Keratinocyte (primary cell): Measurements from ENCODE around the gene FBP1. TPM values are rescaled to one million over a fixed set of nuclear protein-coding genes. Genes with fewer than 3 reads are reported as not detected.

ENCODE experiments used
- DNase-seq: peaks from one replicate; pipeline ENCODE4 v3.0.0-alpha.2; 2011; ENCODE audit warnings: low read depth, missing footprints, low spot score
- FAIRE-seq: peaks from 2 replicates; lab custom pipeline; 2011; peaks lifted over from hg19 to GRCh38; lab: Jason Lieb, UNC
- H2AFZ ChIP-seq: 2 replicates; pipeline ENCODE4 v1.6.0; 2012; ENCODE audit warnings: low read length, control low read depth, inconsistent platforms; ENCODE audit not compliant: control insufficient read depth
- H3K27ac ChIP-seq: 2 replicates; pipeline ENCODE4 v1.5.1; 2011; ENCODE audit warnings: low read length; ENCODE audit not compliant: control insufficient read depth, insufficient read depth
- H3K27me3 ChIP-seq: 3 replicates; pipeline ENCODE4 v1.6.0; 2011; ENCODE audit warnings: low read length; ENCODE audit not compliant: control insufficient read depth, insufficient read depth; ENCODE audit errors: extremely low read depth
- H3K36me3 ChIP-seq, 2 experiments: 2 replicates in 1 of 2; 3 replicates in 1 of 2; pipeline ENCODE4 v1.5.1; 2011; ENCODE audit warnings: low read length in 2 of 2, mild to moderate bottlenecking in 1 of 2; ENCODE audit not compliant: control insufficient read depth in 2 of 2, insufficient read depth in 2 of 2; ENCODE audit errors: extremely low read depth in 1 of 2
- H3K4me1 ChIP-seq: 3 replicates; pipeline ENCODE4 v1.5.1; 2011; ENCODE audit warnings: low read length; ENCODE audit not compliant: control insufficient read depth, insufficient read depth; ENCODE audit errors: extremely low read depth
- H3K4me2 ChIP-seq: 3 replicates; pipeline ENCODE4 v1.6.0; 2011; ENCODE audit warnings: low read depth, low read length; ENCODE audit not compliant: control insufficient read depth, insufficient read depth; ENCODE audit errors: extremely low read depth
- H3K4me3 ChIP-seq, 3 experiments: fragments of 200-600 bp in 1 of 3; sonication (generic) in 1 of 3; 2 replicates in 2 of 3; 3 replicates in 1 of 3; pipeline ENCODE4 v1.5.1; 2011 to 2016; ENCODE audit warnings: low read length in 3 of 3, mild to moderate bottlenecking in 3 of 3, control low read depth in 2 of 3, inconsistent platforms in 1 of 3, low read depth in 1 of 3, mixed read lengths in 1 of 3, mixed run types in 1 of 3, moderate library complexity in 1 of 3; ENCODE audit not compliant: control insufficient read depth in 2 of 3, insufficient read depth in 2 of 3; ENCODE audit errors: extremely low read depth in 1 of 3
- H3K79me2 ChIP-seq: 2 replicates; pipeline ENCODE4 v1.6.0; 2012; ENCODE audit warnings: low read length; ENCODE audit not compliant: control insufficient read depth, insufficient read depth
- H3K9ac ChIP-seq: 3 replicates; pipeline ENCODE4 v1.6.0; 2011; ENCODE audit warnings: low read length; ENCODE audit not compliant: control insufficient read depth, insufficient read depth; ENCODE audit errors: extremely low read depth
- H3K9me1 ChIP-seq: 3 replicates; pipeline ENCODE4 v1.6.0; 2011; ENCODE audit warnings: low read length; ENCODE audit not compliant: control insufficient read depth, insufficient read depth; ENCODE audit errors: extremely low read depth
- H3K9me3 ChIP-seq: 2 replicates; pipeline ENCODE4 v1.5.1; 2012; ENCODE audit warnings: low read depth, low read length; ENCODE audit not compliant: control insufficient read depth
- H4K20me1 ChIP-seq: 3 replicates; pipeline ENCODE4 v1.6.0; 2011; ENCODE audit warnings: low read length; ENCODE audit not compliant: control insufficient read depth, insufficient read depth; ENCODE audit errors: extremely low read depth
- CTCF ChIP-seq, 3 experiments: IDR thresholded peaks in 1 of 3; conservative IDR thresholded peaks in 1 of 3; optimal IDR thresholded peaks in 1 of 3; 2 replicates in 2 of 3; 3 replicates in 1 of 3; pipeline versions ENCODE3 to v1.5.1; 2011; ENCODE audit warnings: low read length in 3 of 3, mild to moderate bottlenecking in 3 of 3, moderate library complexity in 2 of 3, control low read depth in 1 of 3, inconsistent platforms in 1 of 3; ENCODE audit not compliant: insufficient read depth in 2 of 3; ENCODE audit errors: extremely low read depth in 1 of 3
- EZH2 ChIP-seq: IDR thresholded peaks from one replicate; pipeline ENCODE4 v1.6.1; 2012; ENCODE audit warnings: inconsistent platforms, mild to moderate bottlenecking, low read length, moderate library complexity
- dilution Hi-C: fragments of 300-500 bp; cut with MboI; formaldehyde crosslinking; loops from one replicate; pipeline ENCODE4 v1.7.0; 2020; ENCODE audit warnings: low sequenced_read_pairs; ENCODE audit not compliant: extremely low pct_ligation_motif_present
- polyA plus RNA-seq, 5 experiments: library from polyadenylated mRNA; depleted of rRNA in 3 of 5; stranded (reverse) in 3 of 5; stranded (forward) in 1 of 5; unstranded in 1 of 5; fragments of >200 nt; gene quantifications; 1 replicate in 1 of 5; 2 replicates in 3 of 5; 3 replicates in 1 of 5; pipeline versions ENCODE4 v1.2.1 to v1.2.3, GENCODE V29; 2011 to 2012; ENCODE audit warnings: missing spikeins in 2 of 5, low read depth in 1 of 5, low replicate concordance in 1 of 5

Gene FBP1
- polyA plus RNA-seq, 1 donor (not counting 4 experiments of a cell fraction or from before 2014, with no cell fraction given), result 0.16 TPM

DNA sequence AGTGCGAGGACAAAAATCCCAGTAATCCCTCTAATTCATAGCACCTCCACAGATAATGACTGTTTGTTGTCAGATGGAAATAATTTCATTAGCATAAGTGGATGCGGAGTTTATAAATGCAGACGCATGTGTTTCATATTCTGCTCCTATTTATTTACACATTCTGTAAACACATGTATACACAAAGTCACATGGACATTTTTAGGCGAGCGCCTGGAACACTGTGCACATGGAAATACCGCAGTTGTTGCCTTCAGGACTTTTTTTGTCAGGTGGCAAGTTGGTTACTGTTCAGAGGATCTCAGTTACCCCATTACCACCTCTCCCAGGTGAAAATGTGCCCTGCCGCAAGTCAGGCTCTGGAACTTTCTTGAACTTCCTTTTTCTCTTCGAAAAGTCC, 40.3 kb upstream of the FBP1 start:
- Histone ChIP-seq H2AFZ (no peak overlapping the region), H3K9me1 (no peaks in the 10 kb centered on the region), H4K20me1 (no peaks in the 10 kb centered on the region), H3K27ac (no peak overlapping the region), H3K4me3 (no peak overlapping the region), H3K27me3 (no peaks in the 10 kb centered on the region), H3K9me3 (no peaks in the 10 kb centered on the region), H3K4me2 (no peak overlapping the region), H3K36me3 (no peaks in the 10 kb centered on the region), H3K4me1 (peaks cover 11% of the 10 kb centered on the region), H3K79me2 (no peaks in the 10 kb centered on the region), H3K9ac (no peak overlapping the region)
- dilution Hi-C loops, result no loop called here
- no peak for FAIRE-seq
- DNase-seq, result no peak
- no peak for TF ChIP-seq EZH2
- no peak for TF ChIP-seq CTCF (optimal IDR thresholded peaks at IDR 0.05 in 1 of 3, IDR thresholded peaks at IDR 0.05 in 1 of 3, conservative IDR thresholded peaks at IDR 0.05 in 1 of 3; ENCODE audit: extremely low read depth in 1 of 3, insufficient read depth in 2 of 3, low read length in 3 of 3)

- Histone ChIP-seq H2AFZ (no peak overlapping the region), H3K9ac (no peak overlapping the region), H3K4me1 (peaks cover 23% of the 10 kb centered on the region), H3K9me1 (no peaks in the 10 kb centered on the region), H3K27me3 (no peaks in the 10 kb centered on the region), H3K9me3 (no peaks in the 10 kb centered on the region), H4K20me1 (no peaks in the 10 kb centered on the region), H3K27ac (no peak overlapping the region), H3K4me2 (no peak overlapping the region), H3K79me2 (no peaks in the 10 kb centered on the region), H3K36me3 (no peaks in the 10 kb centered on the region), H3K4me3 (no peak overlapping the region)
- no peak for FAIRE-seq
- DNase-seq, result no peak
- dilution Hi-C loops, result no loop called here
- TF ChIP-seq CTCF (optimal IDR thresholded peaks at IDR 0.05 in 1 of 3, IDR thresholded peaks at IDR 0.05 in 1 of 3, conservative IDR thresholded peaks at IDR 0.05 in 1 of 3; ENCODE audit: extremely low read depth in 1 of 3, insufficient read depth in 2 of 3, low read length in 3 of 3) (no peak), EZH2 (no peak)
These were observed 38.6 kb upstream of the FBP1 start for GRCh38 chr9:94677929-94678328.
